Astrocyte (in vitro differentiated cells and primary cell): Measurements from ENCODE around the gene VARS1. TPM values are rescaled to one million over a fixed set of nuclear protein-coding genes. Genes with fewer than 3 reads are reported as not detected.
A peak's percentile ranks its signal among the peaks of the same experiment; 100 is the strongest.

Experiments
- DNase-seq: peaks from one replicate; pipeline ENCODE4 v3.0.0-alpha.2; 2010; ENCODE audit warnings: low read depth
- FAIRE-seq: peaks from 2 replicates; lab custom pipeline; 2011; peaks lifted over from hg19 to GRCh38; lab: Jason Lieb, UNC
- H2AFZ ChIP-seq: 2 replicates; pipeline ENCODE4 v1.6.0; 2012; ENCODE audit warnings: low read depth, low read length, inconsistent platforms
- H3K27ac ChIP-seq: 2 replicates; pipeline ENCODE4 v1.5.1; 2011; ENCODE audit warnings: low read depth, low read length, inconsistent platforms
- H3K27me3 ChIP-seq: 2 replicates; pipeline ENCODE4 v1.6.0; 2011; ENCODE audit warnings: low read length, inconsistent platforms; ENCODE audit not compliant: insufficient read depth
- H3K36me3 ChIP-seq: 2 replicates; pipeline ENCODE4 v1.5.1; 2011; ENCODE audit warnings: low read length, inconsistent platforms; ENCODE audit not compliant: insufficient read depth
- H3K4me1 ChIP-seq: 2 replicates; pipeline ENCODE4 v1.5.1; 2011; ENCODE audit warnings: low read length, inconsistent platforms; ENCODE audit not compliant: insufficient read depth
- H3K4me2 ChIP-seq: 2 replicates; pipeline ENCODE4 v1.6.0; 2012; ENCODE audit warnings: low read length, inconsistent platforms
- H3K4me3 ChIP-seq: 2 replicates; pipeline ENCODE4 v1.5.1; 2011; ENCODE audit warnings: low read depth, mild to moderate bottlenecking, low read length, inconsistent platforms; ENCODE audit not compliant: insufficient read depth
- H3K79me2 ChIP-seq: 2 replicates; pipeline ENCODE4 v1.6.0; 2012; ENCODE audit warnings: mild to moderate bottlenecking, low read length, inconsistent platforms; ENCODE audit not compliant: insufficient read depth
- H3K9ac ChIP-seq: 2 replicates; pipeline ENCODE4 v1.6.0; 2012; ENCODE audit warnings: mild to moderate bottlenecking, low read length, inconsistent platforms
- H3K9me3 ChIP-seq: 2 replicates; pipeline ENCODE4 v1.5.1; 2012; ENCODE audit warnings: low read depth, mild to moderate bottlenecking, low read length, inconsistent platforms; ENCODE audit not compliant: insufficient read depth
- H4K20me1 ChIP-seq: 2 replicates; pipeline ENCODE4 v1.6.0; 2012; ENCODE audit warnings: low read length, inconsistent platforms; ENCODE audit not compliant: insufficient read depth
- H3K27ac Mint-ChIP-seq: one replicate; pipeline ENCODE4 v1.8.0; 2021; ENCODE audit warnings: mild to moderate bottlenecking, mixed read lengths; ENCODE audit not compliant: unreplicated experiment
- H3K27me3 Mint-ChIP-seq: one replicate; pipeline ENCODE4 v1.8.0; 2021; ENCODE audit warnings: low read depth, mixed read lengths; ENCODE audit not compliant: unreplicated experiment
- H3K36me3 Mint-ChIP-seq: one replicate; pipeline ENCODE4 v1.8.0; 2021; ENCODE audit warnings: low read depth, mixed read lengths; ENCODE audit not compliant: unreplicated experiment
- H3K4me1 Mint-ChIP-seq: one replicate; pipeline ENCODE4 v1.8.0; 2021; ENCODE audit warnings: low read depth, mixed read lengths; ENCODE audit not compliant: unreplicated experiment
- H3K4me3 Mint-ChIP-seq: one replicate; pipeline ENCODE4 v1.8.0; 2021; ENCODE audit warnings: mild to moderate bottlenecking, moderate library complexity, mixed read lengths; ENCODE audit not compliant: unreplicated experiment
- H3K9me3 Mint-ChIP-seq: one replicate; pipeline ENCODE4 v1.8.0; 2021; ENCODE audit warnings: mild to moderate bottlenecking, mixed read lengths; ENCODE audit not compliant: unreplicated experiment
- EZH2 ChIP-seq: IDR thresholded peaks from 2 replicates; pipeline ENCODE4 v1.6.1; 2012; ENCODE audit warnings: mild to moderate bottlenecking, low read length, inconsistent platforms; ENCODE audit not compliant: insufficient read depth
- total RNA-seq: library from RNA; stranded (reverse); gene quantifications from 2 replicates; pipeline ENCODE4 v1.2.1, GENCODE V29; 2021
- TF ChIP-seq, protein P1 (sequence below): IDR thresholded peaks from 2 replicates; pipeline ENCODE4 v1.5.1; 2011; ENCODE audit warnings: low read depth, mild to moderate bottlenecking, inconsistent platforms, low read length, moderate library complexity; ENCODE audit not compliant: insufficient read depth

Gene VARS1
- total RNA-seq, 1 donor from 2014 or later, result 94.8 TPM

DNA sequence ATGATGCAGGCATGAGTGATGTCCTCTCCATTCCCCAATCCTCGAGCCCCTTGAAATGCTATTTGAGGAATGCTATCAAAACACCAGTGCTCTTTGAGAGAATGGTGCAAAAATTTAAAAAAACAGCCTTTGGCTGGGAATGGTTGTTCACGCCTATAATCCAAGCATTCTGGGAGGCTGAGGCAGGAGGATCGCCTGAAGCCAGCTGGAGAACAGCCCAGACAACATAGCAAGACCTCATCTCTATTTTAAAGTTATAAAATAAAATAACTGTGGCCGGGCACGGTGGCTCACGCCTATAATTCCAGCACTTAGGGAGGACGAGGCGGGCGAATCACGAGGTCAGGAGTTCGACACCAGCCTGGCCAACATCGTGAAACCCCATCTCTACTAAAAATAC is 4.2 kb upstream of the VARS1 start:
- TF ChIP-seq, protein P1, sequence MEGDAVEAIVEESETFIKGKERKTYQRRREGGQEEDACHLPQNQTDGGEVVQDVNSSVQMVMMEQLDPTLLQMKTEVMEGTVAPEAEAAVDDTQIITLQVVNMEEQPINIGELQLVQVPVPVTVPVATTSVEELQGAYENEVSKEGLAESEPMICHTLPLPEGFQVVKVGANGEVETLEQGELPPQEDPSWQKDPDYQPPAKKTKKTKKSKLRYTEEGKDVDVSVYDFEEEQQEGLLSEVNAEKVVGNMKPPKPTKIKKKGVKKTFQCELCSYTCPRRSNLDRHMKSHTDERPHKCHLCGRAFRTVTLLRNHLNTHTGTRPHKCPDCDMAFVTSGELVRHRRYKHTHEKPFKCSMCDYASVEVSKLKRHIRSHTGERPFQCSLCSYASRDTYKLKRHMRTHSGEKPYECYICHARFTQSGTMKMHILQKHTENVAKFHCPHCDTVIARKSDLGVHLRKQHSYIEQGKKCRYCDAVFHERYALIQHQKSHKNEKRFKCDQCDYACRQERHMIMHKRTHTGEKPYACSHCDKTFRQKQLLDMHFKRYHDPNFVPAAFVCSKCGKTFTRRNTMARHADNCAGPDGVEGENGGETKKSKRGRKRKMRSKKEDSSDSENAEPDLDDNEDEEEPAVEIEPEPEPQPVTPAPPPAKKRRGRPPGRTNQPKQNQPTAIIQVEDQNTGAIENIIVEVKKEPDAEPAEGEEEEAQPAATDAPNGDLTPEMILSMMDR, result no peak
- TF ChIP-seq EZH2, result no peak
- no peak overlapping the region for H3K27ac ChIP-seq
- DNase-seq (peak; percentile 28), FAIRE-seq (no peak)
- H3K4me2 ChIP-seq, result no peak overlapping the region
- Mint-ChIP-seq H3K27me3 (no peaks in the 10 kb centered on the region), H3K4me3 (no peak overlapping the region), H3K27ac (no peak overlapping the region), H3K4me1 (peaks cover 1% of the 10 kb centered on the region), H3K9me3 (no peaks in the 10 kb centered on the region), H3K36me3 (no peaks in the 10 kb centered on the region)
- no peaks in the 10 kb centered on the region for H3K27me3 ChIP-seq
- H4K20me1 ChIP-seq, result no peaks in the 10 kb centered on the region
- peaks cover 5% of the 10 kb centered on the region for H3K4me1 ChIP-seq
- no peak overlapping the region for H3K4me3 ChIP-seq
- no peak overlapping the region for H3K9ac ChIP-seq
- peaks cover 11% of the 10 kb centered on the region for H3K36me3 ChIP-seq
- H2AFZ ChIP-seq, result no peak overlapping the region
- peaks cover 21% of the 10 kb centered on the region for H3K79me2 ChIP-seq
- no peaks in the 10 kb centered on the region for H3K9me3 ChIP-seq

DNA sequence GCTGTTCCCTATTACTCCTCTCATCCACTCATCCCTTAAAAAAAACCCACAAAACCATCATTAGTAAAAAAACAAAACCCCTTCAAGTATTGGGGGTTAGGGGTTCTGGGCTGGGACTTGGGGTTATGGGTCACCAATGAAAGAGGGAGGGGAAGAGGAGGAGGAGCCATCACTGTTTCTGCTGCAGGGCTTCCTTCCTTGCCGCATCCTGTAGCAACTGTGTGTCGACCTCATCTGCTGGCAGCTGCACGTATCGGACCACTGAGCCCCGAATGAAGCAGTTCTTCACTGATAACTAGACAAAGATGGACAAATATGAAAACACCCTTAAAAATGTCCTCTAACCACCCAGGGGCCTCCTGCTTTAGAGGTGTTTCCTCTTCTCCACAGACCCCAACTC is 2.0 kb upstream of the VARS1 start:
- H3K27me3 ChIP-seq, result no peaks in the 10 kb centered on the region
- H3K4me3 ChIP-seq, result no peak overlapping the region
- H3K9me3 ChIP-seq, result no peaks in the 10 kb centered on the region
- Mint-ChIP-seq H3K27ac (no peak overlapping the region), H3K27me3 (no peaks in the 10 kb centered on the region), H3K36me3 (peaks cover 2% of the 10 kb centered on the region), H3K4me1 (peaks cover 10% of the 10 kb centered on the region), H3K9me3 (no peaks in the 10 kb centered on the region), H3K4me3 (no peak overlapping the region)
- H3K36me3 ChIP-seq, result peaks cover 5% of the 10 kb centered on the region
- H2AFZ ChIP-seq, result no peak overlapping the region
- H4K20me1 ChIP-seq, result no peaks in the 10 kb centered on the region
- no peak overlapping the region for H3K9ac ChIP-seq
- H3K4me1 ChIP-seq, result peaks cover 16% of the 10 kb centered on the region
- H3K4me2 ChIP-seq, result no peak overlapping the region
- TF ChIP-seq EZH2, result no peak
- TF ChIP-seq, protein P1, result no peak
- FAIRE-seq (no peak), DNase-seq (no peak)
- no peak overlapping the region for H3K27ac ChIP-seq
- peaks cover 33% of the 10 kb centered on the region for H3K79me2 ChIP-seq

DNA sequence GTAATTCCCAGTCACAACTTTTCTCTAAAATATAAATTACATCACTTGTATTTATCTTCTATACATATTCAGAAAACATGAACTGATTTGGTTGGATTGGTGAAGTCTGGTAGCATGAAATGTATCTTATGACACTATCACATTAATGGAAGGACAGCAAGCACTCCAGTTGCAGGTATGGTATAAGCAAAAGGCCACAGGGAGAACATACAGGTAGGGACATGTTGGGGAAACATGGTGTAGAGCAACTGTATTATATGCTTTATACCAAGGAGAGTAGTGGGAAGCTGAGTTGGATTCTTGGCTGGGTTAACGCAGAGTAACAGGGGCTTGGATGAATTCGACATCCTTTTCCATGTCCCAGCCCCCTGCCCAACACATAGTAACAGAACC is 1.4 kb upstream of the VARS1 start:
- Histone ChIP-seq H3K79me2 (peaks cover 38% of the 10 kb centered on the region), H3K9me3 (no peaks in the 10 kb centered on the region), H3K27ac (no peak overlapping the region), H3K27me3 (no peaks in the 10 kb centered on the region), H2AFZ (no peak overlapping the region), H3K4me2 (no peak overlapping the region), H3K36me3 (peaks cover 8% of the 10 kb centered on the region), H4K20me1 (peaks cover 4% of the 10 kb centered on the region), H3K4me1 (peaks cover 21% of the 10 kb centered on the region), H3K9ac (no peak overlapping the region), H3K4me3 (no peak overlapping the region)
- no peak for DNase-seq
- Mint-ChIP-seq H3K27ac (no peak overlapping the region), H3K36me3 (peaks cover 3% of the 10 kb centered on the region), H3K4me1 (peaks cover 11% of the 10 kb centered on the region), H3K27me3 (no peaks in the 10 kb centered on the region), H3K9me3 (no peaks in the 10 kb centered on the region), H3K4me3 (peak overlapping the region; percentile 64)
- no peak for TF ChIP-seq EZH2
- TF ChIP-seq, protein P1, result no peak
- no peak for FAIRE-seq
